ENCODE measurements around the gene SERPINC1.
A peak's percentile ranks its signal among the peaks of the same experiment; 100 is the strongest.
"Not testable (repeated sequence)": the region's sequence is repeated elsewhere in the genome, so short reads cannot be mapped to it uniquely, and the experiment has no call there.

Gene SERPINC1

GRCh38 chr1:173889885-173890284 is 27.2 kb downstream of the SERPINC1 start:
- DNase-seq (ENCODE audit: low spot score) = no peak

GRCh38 chr1:173888749-173889148 is 28.4 kb downstream of the SERPINC1 start:
- no peak for DNase-seq (ENCODE audit: low spot score)

GRCh38 chr1:173887627-173888026 is 29.5 kb downstream of the SERPINC1 start:
- DNase-seq (ENCODE audit: low spot score) = no peak

GRCh38 chr1:173886746-173887611 is 30.1 kb downstream of the SERPINC1 start:
- DNase-seq (ENCODE audit: low spot score) = no peak

- DNase-seq (ENCODE audit: low spot score) = no peak
Measured at GRCh38 chr1:173884701-173885100, 32.4 kb downstream of the SERPINC1 start.

- DNase-seq (ENCODE audit: low spot score) = not testable (repeated sequence)
Measured at GRCh38 chr1:173881117-173881516, 36.0 kb downstream of the SERPINC1 start.

GRCh38 chr1:173878251-173878650 is 38.9 kb downstream of the SERPINC1 start:
- no peak for DNase-seq (ENCODE audit: low spot score)

GRCh38 chr1:173876732-173877131 is 40.4 kb downstream of the SERPINC1 start:
- DNase-seq (ENCODE audit: low spot score) = no peak

- DNase-seq (ENCODE audit: low spot score) = no peak
Measured at GRCh38 chr1:173871500-173871899, 45.6 kb downstream of the SERPINC1 start.

- DNase-seq (ENCODE audit: low spot score) = no peak
Measured at GRCh38 chr1:173871091-173871490, 46.0 kb downstream of the SERPINC1 start.

GRCh38 chr1:173870252-173871075 is 46.7 kb downstream of the SERPINC1 start:
- no peak for DNase-seq (ENCODE audit: low spot score)

GRCh38 chr1:173869021-173869359 is 48.1 kb downstream of the SERPINC1 start:
- no peak for DNase-seq (ENCODE audit: low spot score)

- DNase-seq (ENCODE audit: low spot score) = peak; percentile 61
Measured at GRCh38 chr1:173868266-173869020, 48.7 kb downstream of the SERPINC1 start, which contains the start of gene ZBTB37. TSS of gene ZBTB37 (plus strand) at chr1:173868380. CDS start at chr1:173870226, 1,846 bp downstream.

GRCh38 chr1:173867753-173868265 is 49.3 kb downstream of the SERPINC1 start, which contains the start of gene GAS5:
TSS of gene GAS5 (minus strand) at chr1:173867989.
- DNase-seq (ENCODE audit: low spot score) = peak; percentile 69

- DNase-seq (ENCODE audit: low spot score) = no peak
Measured at GRCh38 chr1:173867141-173867752, 49.9 kb downstream of the SERPINC1 start.

GRCh38 chr1:173866413-173867115 is 50.6 kb downstream of the SERPINC1 start:
- DNase-seq (ENCODE audit: low spot score) = no peak

GRCh38 chr1:173865468-173866164 is 51.5 kb downstream of the SERPINC1 start:
- no peak for DNase-seq (ENCODE audit: low spot score)

GRCh38 chr1:173864179-173864867 is 52.8 kb downstream of the SERPINC1 start:
- no peak for DNase-seq (ENCODE audit: low spot score)

All from HuH-7.5 (cell line).